SK-MEL-5 (cell line): ENCODE data around the gene ADAMTS10. TPM values are rescaled to one million over a fixed set of nuclear protein-coding genes. Genes with fewer than 3 reads are reported as not detected.
"Not testable (repeated sequence)": the region's sequence is repeated elsewhere in the genome, so short reads cannot be mapped to it uniquely, and the experiment has no call there.

ENCODE experiments used
- DNase-seq: peaks from one replicate; pipeline ENCODE4 v3.0.0-alpha.2; 2016; ENCODE audit warnings: low read depth, low spot score
- in situ Hi-C: cut with HindIII; loops from 2 replicates; pipeline ENCODE4 v1.10.0; 2016; ENCODE audit warnings: low sequenced_read_pairs, high pct_unique_total_duplicates, low pct_unique_long_range_greater_than_20kb
- total RNA-seq: library from RNA; depleted of rRNA; stranded (reverse); fragments of >200 nt; shearing (Covaris generic); gene quantifications from 2 replicates; pipeline ENCODE4 v1.2.3, GENCODE V29; 2014

Gene ADAMTS10
- total RNA-seq, 1 experiment from 2014 or later, result not detected

GRCh38 chr19:8630796-8631424 lies 20.4 kb upstream of the ADAMTS10 start:
- in situ Hi-C loops, result no loop called here
- DNase-seq, result no peak

GRCh38 chr19:8629996-8630683 lies 19.6 kb upstream of the ADAMTS10 start, which contains the start of gene NFILZ:
Gene NFILZ, plus strand, starts transcription at chr19:8630633. Its CDS starts 46,133 bp downstream, at chr19:8676766.
- in situ Hi-C loops, result no loop called here
- no peak for DNase-seq

GRCh38 chr19:8629184-8629583 lies 18.7 kb upstream of the ADAMTS10 start:
- DNase-seq, result no peak
- in situ Hi-C loops, result no loop called here

- DNase-seq, result no peak
- in situ Hi-C loops, result no loop called here
Observed at GRCh38 chr19:8626842-8627241, 16.3 kb upstream of the ADAMTS10 start.

- DNase-seq, result peak; percentile 26
- in situ Hi-C loops, result not testable (repeated sequence)
Observed at GRCh38 chr19:8622886-8623285, 12.4 kb upstream of the ADAMTS10 start.

GRCh38 chr19:8618751-8619150 lies 8.2 kb upstream of the ADAMTS10 start:
- in situ Hi-C loops, result no loop called here
- DNase-seq, result peak; percentile 30

GRCh38 chr19:8617984-8618383 lies 7.5 kb upstream of the ADAMTS10 start:
- no peak for DNase-seq
- in situ Hi-C loops, result no loop called here

GRCh38 chr19:8617325-8617724 lies 6.8 kb upstream of the ADAMTS10 start:
- DNase-seq, in situ Hi-C loops: not testable (repeated sequence)

- DNase-seq, result no peak
- in situ Hi-C loops, result no loop called here
Observed at GRCh38 chr19:8616861-8617260, 6.3 kb upstream of the ADAMTS10 start.

GRCh38 chr19:8615813-8616596 lies 5.5 kb upstream of the ADAMTS10 start:
- in situ Hi-C loops, result no loop called here
- peak; percentile 60 for DNase-seq

- in situ Hi-C loops, result no loop called here
- DNase-seq, result no peak
Observed at GRCh38 chr19:8615024-8615423, 4.5 kb upstream of the ADAMTS10 start.

GRCh38 chr19:8614455-8614854 lies 3.9 kb upstream of the ADAMTS10 start:
- DNase-seq, result no peak
- in situ Hi-C loops, result no loop called here

GRCh38 chr19:8612807-8613171 lies 2.3 kb upstream of the ADAMTS10 start:
- no peak for DNase-seq
- in situ Hi-C loops, result no loop called here

GRCh38 chr19:8611877-8612806 lies 1.6 kb upstream of the ADAMTS10 start:
- DNase-seq, result no peak
- in situ Hi-C loops, result no loop called here

- DNase-seq, result no peak
- in situ Hi-C loops, result no loop called here
Observed at GRCh38 chr19:8611391-8611876, 919 bp upstream of the ADAMTS10 start.

- in situ Hi-C loops, result no loop called here
- no peak for DNase-seq
Observed at GRCh38 chr19:8610936-8611300, 403 bp upstream of the ADAMTS10 start.

- in situ Hi-C loops, result no loop called here
- no peak for DNase-seq
Observed at GRCh38 chr19:8609279-8610040, 1.1 kb downstream of the ADAMTS10 start.
